ENCODE results near the gene SH3GLB2. TPM values are rescaled to one million over a fixed set of nuclear protein-coding genes. Genes with fewer than 3 reads are reported as not detected.

SH3GLB2 gene
- total and polyA plus RNA-seq, 2 experiments from 2014 or later, result 21.9 to 68.0 TPM

DNA sequence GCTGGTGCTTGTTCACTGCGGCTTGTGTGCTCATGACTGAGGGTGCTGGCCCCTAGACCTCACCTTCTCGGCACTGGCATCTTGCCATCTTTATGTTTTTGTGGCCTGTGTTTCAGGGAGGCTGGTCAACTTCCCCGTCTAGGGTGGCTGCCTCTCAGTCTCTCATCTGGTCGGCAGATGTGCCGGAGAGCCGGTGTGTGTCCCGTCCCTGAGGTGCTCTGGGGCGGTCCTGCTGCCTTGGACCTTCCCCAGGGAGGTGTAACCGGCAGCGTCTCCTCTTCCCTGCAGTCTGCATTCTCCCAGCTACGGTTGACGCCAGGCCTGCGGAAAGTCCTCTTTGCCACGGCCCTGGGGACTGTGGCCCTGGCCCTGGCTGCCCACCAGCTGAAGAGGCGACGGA is 13.9 kb upstream of the SH3GLB2 start:
- H3K27ac Mint-ChIP-seq, result no peak overlapping the region
- H3K9me2 ChIP-seq (ENCODE audit: insufficient read depth), result no peaks in the 10 kb centered on the region
- peaks cover 5% of the 10 kb centered on the region for H3K27me3 Mint-ChIP-seq (ENCODE audit: insufficient read depth, low read depth, poor library complexity)
- no peak for TF ChIP-seq STAT1 (IDR thresholded peaks at IDR 0.05; ENCODE audit: unreplicated experiment)
- no peak for TF ChIP-seq EZH2phosphoT487 (IDR thresholded peaks at IDR 0.05; ENCODE audit: unreplicated experiment)
- no peak for TF ChIP-seq ZNF114 (CRISPR knock-in tag; IDR thresholded peaks at IDR 0.05)
- no peak for TF ChIP-seq NANOG (IDR thresholded peaks at IDR 0.05; ENCODE audit: borderline replicate concordance)
- TF ChIP-seq EZH2 (IDR thresholded peaks at IDR 0.05; ENCODE audit: low read depth, unreplicated experiment), result no peak
- TF ChIP-seq, protein P1, sequence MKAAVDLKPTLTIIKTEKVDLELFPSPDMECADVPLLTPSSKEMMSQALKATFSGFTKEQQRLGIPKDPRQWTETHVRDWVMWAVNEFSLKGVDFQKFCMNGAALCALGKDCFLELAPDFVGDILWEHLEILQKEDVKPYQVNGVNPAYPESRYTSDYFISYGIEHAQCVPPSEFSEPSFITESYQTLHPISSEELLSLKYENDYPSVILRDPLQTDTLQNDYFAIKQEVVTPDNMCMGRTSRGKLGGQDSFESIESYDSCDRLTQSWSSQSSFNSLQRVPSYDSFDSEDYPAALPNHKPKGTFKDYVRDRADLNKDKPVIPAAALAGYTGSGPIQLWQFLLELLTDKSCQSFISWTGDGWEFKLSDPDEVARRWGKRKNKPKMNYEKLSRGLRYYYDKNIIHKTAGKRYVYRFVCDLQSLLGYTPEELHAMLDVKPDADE (IDR thresholded peaks at IDR 0.05), result no peak
- no peak for TF ChIP-seq ZNF331 (CRISPR knock-in tag; IDR thresholded peaks at IDR 0.05; ENCODE audit: low read depth)
- TF ChIP-seq, protein P2, sequence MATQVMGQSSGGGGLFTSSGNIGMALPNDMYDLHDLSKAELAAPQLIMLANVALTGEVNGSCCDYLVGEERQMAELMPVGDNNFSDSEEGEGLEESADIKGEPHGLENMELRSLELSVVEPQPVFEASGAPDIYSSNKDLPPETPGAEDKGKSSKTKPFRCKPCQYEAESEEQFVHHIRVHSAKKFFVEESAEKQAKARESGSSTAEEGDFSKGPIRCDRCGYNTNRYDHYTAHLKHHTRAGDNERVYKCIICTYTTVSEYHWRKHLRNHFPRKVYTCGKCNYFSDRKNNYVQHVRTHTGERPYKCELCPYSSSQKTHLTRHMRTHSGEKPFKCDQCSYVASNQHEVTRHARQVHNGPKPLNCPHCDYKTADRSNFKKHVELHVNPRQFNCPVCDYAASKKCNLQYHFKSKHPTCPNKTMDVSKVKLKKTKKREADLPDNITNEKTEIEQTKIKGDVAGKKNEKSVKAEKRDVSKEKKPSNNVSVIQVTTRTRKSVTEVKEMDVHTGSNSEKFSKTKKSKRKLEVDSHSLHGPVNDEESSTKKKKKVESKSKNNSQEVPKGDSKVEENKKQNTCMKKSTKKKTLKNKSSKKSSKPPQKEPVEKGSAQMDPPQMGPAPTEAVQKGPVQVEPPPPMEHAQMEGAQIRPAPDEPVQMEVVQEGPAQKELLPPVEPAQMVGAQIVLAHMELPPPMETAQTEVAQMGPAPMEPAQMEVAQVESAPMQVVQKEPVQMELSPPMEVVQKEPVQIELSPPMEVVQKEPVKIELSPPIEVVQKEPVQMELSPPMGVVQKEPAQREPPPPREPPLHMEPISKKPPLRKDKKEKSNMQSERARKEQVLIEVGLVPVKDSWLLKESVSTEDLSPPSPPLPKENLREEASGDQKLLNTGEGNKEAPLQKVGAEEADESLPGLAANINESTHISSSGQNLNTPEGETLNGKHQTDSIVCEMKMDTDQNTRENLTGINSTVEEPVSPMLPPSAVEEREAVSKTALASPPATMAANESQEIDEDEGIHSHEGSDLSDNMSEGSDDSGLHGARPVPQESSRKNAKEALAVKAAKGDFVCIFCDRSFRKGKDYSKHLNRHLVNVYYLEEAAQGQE (IDR thresholded peaks at IDR 0.05; ENCODE audit: unreplicated experiment), result no peak
- TF ChIP-seq JUNB (IDR thresholded peaks at IDR 0.05; ENCODE audit: unreplicated experiment), result no peak
- no peak for TF ChIP-seq CREB1 (CRISPR knock-in tag; IDR thresholded peaks at IDR 0.05; ENCODE audit: low read depth)
- TF ChIP-seq, protein P3, sequence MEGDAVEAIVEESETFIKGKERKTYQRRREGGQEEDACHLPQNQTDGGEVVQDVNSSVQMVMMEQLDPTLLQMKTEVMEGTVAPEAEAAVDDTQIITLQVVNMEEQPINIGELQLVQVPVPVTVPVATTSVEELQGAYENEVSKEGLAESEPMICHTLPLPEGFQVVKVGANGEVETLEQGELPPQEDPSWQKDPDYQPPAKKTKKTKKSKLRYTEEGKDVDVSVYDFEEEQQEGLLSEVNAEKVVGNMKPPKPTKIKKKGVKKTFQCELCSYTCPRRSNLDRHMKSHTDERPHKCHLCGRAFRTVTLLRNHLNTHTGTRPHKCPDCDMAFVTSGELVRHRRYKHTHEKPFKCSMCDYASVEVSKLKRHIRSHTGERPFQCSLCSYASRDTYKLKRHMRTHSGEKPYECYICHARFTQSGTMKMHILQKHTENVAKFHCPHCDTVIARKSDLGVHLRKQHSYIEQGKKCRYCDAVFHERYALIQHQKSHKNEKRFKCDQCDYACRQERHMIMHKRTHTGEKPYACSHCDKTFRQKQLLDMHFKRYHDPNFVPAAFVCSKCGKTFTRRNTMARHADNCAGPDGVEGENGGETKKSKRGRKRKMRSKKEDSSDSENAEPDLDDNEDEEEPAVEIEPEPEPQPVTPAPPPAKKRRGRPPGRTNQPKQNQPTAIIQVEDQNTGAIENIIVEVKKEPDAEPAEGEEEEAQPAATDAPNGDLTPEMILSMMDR (conservative IDR thresholded peaks at IDR 0.05; ENCODE audit: low read depth in 2 of 2), result no peak
- H3K4me1 Mint-ChIP-seq, result peaks cover 7% of the 10 kb centered on the region
- H2AFZ ChIP-seq, result no peak overlapping the region
- peaks cover 29% of the 10 kb centered on the region for H3K79me2 ChIP-seq (replicated peaks; ENCODE audit: insufficient read depth)
- no peak overlapping the region for H3K4me3 Mint-ChIP-seq
- peaks cover 4% of the 10 kb centered on the region; the same call in 1 of the 2 replicates for H4K20me1 ChIP-seq (replicated peaks; ENCODE audit: insufficient read depth)
- H3K4me1 ChIP-seq (ENCODE audit: insufficient read depth), result no peaks in the 10 kb centered on the region
- H3K4me3 ChIP-seq, result no peak overlapping the region
- H3K4me2 ChIP-seq, result no peak overlapping the region
- no peaks in the 10 kb centered on the region for H3K27me3 ChIP-seq (ENCODE audit: insufficient read depth)
- H3F3A ChIP-seq (replicated peaks; ENCODE audit: low read depth), result no peaks in the 10 kb centered on the region
- DNase-seq (ENCODE audit: low spot score) (no peak), ATAC-seq (no peak)
- H3K36me3 Mint-ChIP-seq (ENCODE audit: low read depth), result peaks cover 28% of the 10 kb centered on the region
- peaks cover 6% of the 10 kb centered on the region; the same call in 1 of the 2 replicates for H3K36me3 ChIP-seq (ENCODE audit: insufficient read depth)
- H3K27ac ChIP-seq (ENCODE audit: low read depth), result no peak overlapping the region
- no peaks in the 10 kb centered on the region for H3K9me3 Mint-ChIP-seq
